Glutamatergic neuron (in vitro differentiated cells): ENCODE data around the gene JAZF1. TPM values are rescaled to one million over a fixed set of nuclear protein-coding genes. Genes with fewer than 3 reads are reported as not detected.
A peak's percentile ranks its signal among the peaks of the same experiment; 100 is the strongest.

Experiments used
- DNase-seq: peaks from one replicate; pipeline ENCODE4 v3.0.0; 2022
- H3K27ac Mint-ChIP-seq: one replicate; pipeline ENCODE4 v1.8.0; 2020; ENCODE audit warnings: mild to moderate bottlenecking, mixed read lengths, inconsistent platforms; ENCODE audit not compliant: unreplicated experiment
- H3K27me3 Mint-ChIP-seq: one replicate; pipeline ENCODE4 v1.8.0; 2020; ENCODE audit warnings: mild to moderate bottlenecking, moderate library complexity, mixed read lengths, inconsistent platforms; ENCODE audit not compliant: unreplicated experiment
- H3K36me3 Mint-ChIP-seq: one replicate; pipeline ENCODE4 v1.8.0; 2020; ENCODE audit warnings: mild to moderate bottlenecking, mixed read lengths, inconsistent platforms; ENCODE audit not compliant: unreplicated experiment
- H3K4me1 Mint-ChIP-seq: one replicate; pipeline ENCODE4 v1.8.0; 2020; ENCODE audit warnings: mild to moderate bottlenecking, low read depth, mixed read lengths, inconsistent platforms; ENCODE audit not compliant: unreplicated experiment
- H3K4me3 Mint-ChIP-seq: one replicate; pipeline ENCODE4 v1.8.0; 2020; ENCODE audit warnings: mild to moderate bottlenecking, mixed read lengths, inconsistent platforms; ENCODE audit not compliant: unreplicated experiment
- H3K9me3 Mint-ChIP-seq: one replicate; pipeline ENCODE4 v1.8.0; 2020; ENCODE audit warnings: mild to moderate bottlenecking, moderate library complexity, mixed read lengths, inconsistent platforms; ENCODE audit not compliant: unreplicated experiment
- total RNA-seq: library from RNA; stranded (reverse); fragmentation: NEBNext Ultra II Directional; extraction: Animal tissue kit (Norgen Biotek cat#: 25700); gene quantifications from one replicate; pipeline ENCODE4 v1.2.1, GENCODE V29; 2021; ENCODE audit not compliant: unreplicated experiment
- TF ChIP-seq, protein P1 (sequence below): fragments of 200-600 bp; sonication (generic); IDR thresholded peaks from one replicate; pipeline ENCODE4 v1.5.0; 2021; ENCODE audit not compliant: partially characterized antibody, unreplicated experiment

The JAZF1 gene
- total RNA-seq, 1 donor from 2014 or later, result 14.1 TPM

GRCh38 chr7:27948861-27949260 lies 231.7 kb downstream of the JAZF1 start:
- H3K4me1 Mint-ChIP-seq, result peaks cover 60% of the 10 kb centered on the region
- peaks cover 4% of the 10 kb centered on the region for H3K9me3 Mint-ChIP-seq
- H3K27me3 Mint-ChIP-seq, result no peaks in the 10 kb centered on the region
- no peaks in the 10 kb centered on the region for H3K36me3 Mint-ChIP-seq
- no peak overlapping the region for H3K4me3 Mint-ChIP-seq
- TF ChIP-seq, protein P1, sequence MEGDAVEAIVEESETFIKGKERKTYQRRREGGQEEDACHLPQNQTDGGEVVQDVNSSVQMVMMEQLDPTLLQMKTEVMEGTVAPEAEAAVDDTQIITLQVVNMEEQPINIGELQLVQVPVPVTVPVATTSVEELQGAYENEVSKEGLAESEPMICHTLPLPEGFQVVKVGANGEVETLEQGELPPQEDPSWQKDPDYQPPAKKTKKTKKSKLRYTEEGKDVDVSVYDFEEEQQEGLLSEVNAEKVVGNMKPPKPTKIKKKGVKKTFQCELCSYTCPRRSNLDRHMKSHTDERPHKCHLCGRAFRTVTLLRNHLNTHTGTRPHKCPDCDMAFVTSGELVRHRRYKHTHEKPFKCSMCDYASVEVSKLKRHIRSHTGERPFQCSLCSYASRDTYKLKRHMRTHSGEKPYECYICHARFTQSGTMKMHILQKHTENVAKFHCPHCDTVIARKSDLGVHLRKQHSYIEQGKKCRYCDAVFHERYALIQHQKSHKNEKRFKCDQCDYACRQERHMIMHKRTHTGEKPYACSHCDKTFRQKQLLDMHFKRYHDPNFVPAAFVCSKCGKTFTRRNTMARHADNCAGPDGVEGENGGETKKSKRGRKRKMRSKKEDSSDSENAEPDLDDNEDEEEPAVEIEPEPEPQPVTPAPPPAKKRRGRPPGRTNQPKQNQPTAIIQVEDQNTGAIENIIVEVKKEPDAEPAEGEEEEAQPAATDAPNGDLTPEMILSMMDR, result no peak
- H3K27ac Mint-ChIP-seq, result no peak overlapping the region
- DNase-seq, result no peak

DNA sequence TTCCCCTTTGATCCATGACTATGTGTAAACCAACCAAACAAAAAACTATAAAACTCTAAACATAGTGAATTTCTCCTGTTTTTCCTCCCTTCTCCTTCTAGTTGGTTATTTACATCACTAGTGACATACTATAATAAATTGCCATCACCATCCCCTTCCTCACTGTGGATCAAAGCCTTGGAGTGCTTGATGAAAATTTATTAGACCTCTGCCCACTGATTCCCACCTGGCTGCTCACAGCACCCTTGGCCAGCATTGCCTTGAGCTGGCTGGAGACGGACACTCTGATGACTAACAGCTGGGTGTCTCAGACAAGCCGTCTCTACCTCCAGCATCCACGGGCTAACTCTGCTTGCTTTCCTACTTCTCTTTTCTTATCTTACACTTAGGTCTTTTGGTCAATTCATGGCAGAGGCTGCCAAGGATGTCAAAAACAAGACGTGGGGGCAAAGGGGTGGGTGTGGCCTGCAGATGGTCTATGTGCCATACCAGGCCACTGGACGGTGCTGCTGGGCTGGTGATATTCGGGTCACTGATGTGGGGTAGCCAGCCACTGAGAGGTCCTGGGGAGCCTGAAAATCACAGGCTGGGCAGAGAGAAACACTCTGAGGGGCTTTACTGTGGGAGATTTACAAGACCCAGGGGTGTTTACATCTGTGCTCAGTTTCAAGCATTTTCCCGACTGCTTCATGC lies 232.9 kb downstream of the JAZF1 start:
- TF ChIP-seq, protein P1, result no peak
- Mint-ChIP-seq H3K4me3 (peak overlapping the region; percentile 25), H3K9me3 (peaks cover 4% of the 10 kb centered on the region), H3K4me1 (peaks cover 63% of the 10 kb centered on the region), H3K27me3 (no peaks in the 10 kb centered on the region), H3K36me3 (no peaks in the 10 kb centered on the region), H3K27ac (peak overlapping the region; percentile 50)
- no peak for DNase-seq

DNA sequence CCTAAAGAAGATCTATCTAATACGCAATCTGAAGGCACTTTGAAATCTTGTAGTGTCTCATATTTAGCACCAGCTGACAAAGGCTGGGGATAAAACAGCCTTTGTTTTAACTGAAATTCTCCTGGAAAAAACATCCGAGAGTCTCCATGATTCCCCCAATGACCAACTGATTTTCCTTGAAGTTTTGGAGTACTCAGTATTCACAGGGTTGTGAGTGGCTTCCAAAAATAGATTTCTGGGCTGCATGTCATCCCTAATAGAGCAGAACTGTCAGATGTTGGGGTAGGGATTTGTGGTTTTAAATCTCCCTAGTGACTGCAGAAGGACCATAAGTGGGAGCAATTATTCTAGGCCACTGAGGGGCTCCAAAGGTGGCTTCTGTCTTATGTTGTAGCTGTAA lies 234.2 kb downstream of the JAZF1 start:
- peaks cover 69% of the 10 kb centered on the region for H3K4me1 Mint-ChIP-seq

GRCh38 chr7:27945058-27945795 lies 235.4 kb downstream of the JAZF1 start:
- Mint-ChIP-seq H3K4me1 (peaks cover 67% of the 10 kb centered on the region), H3K4me3 (peak overlapping the region; percentile 26), H3K27me3 (no peaks in the 10 kb centered on the region), H3K36me3 (no peaks in the 10 kb centered on the region), H3K9me3 (peaks cover 4% of the 10 kb centered on the region), H3K27ac (peak overlapping the region; percentile 30)
- no peak for DNase-seq
- TF ChIP-seq, protein P1, result no peak

More for the DNA sequence above, 234.2 kb downstream of the JAZF1 start:
- H3K36me3 Mint-ChIP-seq, result no peaks in the 10 kb centered on the region
- H3K4me3 Mint-ChIP-seq, result peak overlapping the region; percentile 57
- TF ChIP-seq, protein P1, result no peak
- peak overlapping the region; percentile 28 for H3K27ac Mint-ChIP-seq
- peaks cover 4% of the 10 kb centered on the region for H3K9me3 Mint-ChIP-seq
- DNase-seq, result no peak
- no peaks in the 10 kb centered on the region for H3K27me3 Mint-ChIP-seq

DNA sequence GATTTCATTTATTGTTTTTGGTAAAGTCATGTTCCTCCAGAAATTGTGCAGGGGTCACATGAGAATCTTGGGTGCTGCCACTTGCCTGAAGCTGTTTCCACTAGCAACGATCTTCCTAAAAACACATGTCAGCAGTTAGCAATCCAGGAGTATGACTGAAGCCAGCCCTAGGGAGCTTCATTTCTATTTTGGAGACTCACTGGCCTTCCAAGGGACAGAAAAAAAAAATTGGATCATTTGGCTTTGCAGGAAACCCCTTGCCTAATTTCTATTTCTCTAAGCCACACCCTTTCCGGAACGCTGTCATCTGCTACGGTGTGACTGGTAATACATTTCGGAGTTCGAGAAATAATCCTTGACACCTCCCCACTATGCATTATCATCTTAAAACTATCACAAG lies 236.0 kb downstream of the JAZF1 start:
- Mint-ChIP-seq H3K4me1 (peaks cover 65% of the 10 kb centered on the region), H3K27ac (no peak overlapping the region)

More for the DNA sequence above, 236.0 kb downstream of the JAZF1 start:
- DNase-seq, result no peak
- H3K4me3 Mint-ChIP-seq, result peak overlapping the region; percentile 26
- no peaks in the 10 kb centered on the region for H3K27me3 Mint-ChIP-seq
- H3K9me3 Mint-ChIP-seq, result peaks cover 2% of the 10 kb centered on the region
- H3K36me3 Mint-ChIP-seq, result no peaks in the 10 kb centered on the region
- TF ChIP-seq, protein P1, result no peak
